Measurements from ENCODE around the gene UBE2Q2. TPM values are rescaled to one million over a fixed set of nuclear protein-coding genes. Genes with fewer than 3 reads are reported as not detected.
A peak's percentile ranks its signal among the peaks of the same experiment; 100 is the strongest.
"Not testable (repeated sequence)": the region's sequence is repeated elsewhere in the genome, so short reads cannot be mapped to it uniquely, and the experiment has no call there.

Gene UBE2Q2
- total and polyA plus RNA-seq, 7 donors = 9.3 to 32.2 (median 15.9) TPM

DNA sequence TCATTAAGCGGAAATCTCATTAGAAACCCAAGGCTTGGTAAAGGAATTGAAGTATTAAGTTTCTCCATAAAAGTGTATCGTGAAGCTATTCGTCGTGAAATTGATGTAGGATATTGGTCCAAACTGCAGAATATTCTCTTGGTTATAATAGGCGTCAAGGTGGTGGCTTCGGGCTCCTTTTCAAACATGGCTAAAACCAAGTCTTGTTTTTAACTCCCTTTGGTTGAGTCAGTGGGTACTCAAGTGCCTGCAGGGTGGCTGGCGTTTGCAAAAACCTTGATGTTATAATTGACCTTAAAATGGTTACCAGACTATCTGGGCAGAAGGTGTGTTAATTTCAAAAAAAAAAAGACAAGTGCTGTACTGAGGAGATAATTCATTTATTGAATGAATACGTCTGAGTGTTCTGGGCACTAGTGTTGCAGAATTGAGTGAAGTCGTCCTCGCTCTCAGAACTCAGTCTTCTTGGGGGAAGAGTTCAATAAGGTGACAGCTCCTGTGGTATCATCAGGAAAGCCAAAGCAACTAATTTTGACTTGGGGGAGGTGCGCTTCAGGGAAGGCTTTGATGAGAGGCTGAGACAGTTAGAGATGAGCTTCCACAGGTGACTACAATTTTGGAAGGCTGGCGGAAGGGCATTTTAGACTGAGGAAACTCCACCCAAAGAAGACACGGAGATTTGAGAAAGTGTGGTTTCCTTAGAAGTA lies 1.5 kb downstream of the UBE2Q2 start:
- DNase-seq = no peak
- Histone ChIP-seq H3K27ac (peak overlapping the region; percentile 82), H3K4me3 (peak overlapping the region; percentile 90), H3K9me3 (no peaks in the 10 kb centered on the region), H3K36me3 (ENCODE audit: insufficient read depth in 1 of 2, low read depth in 1 of 2) (no peaks in the 10 kb centered on the region), H3K27me3 (ENCODE audit: insufficient read depth in 3 of 3, low read length in 2 of 3) (no peaks in the 10 kb centered on the region), H3K4me1 (peaks cover 18% of the 10 kb centered on the region)
- WGBS, 3 donors = 40 to 56% (median 47%) methylated on average over 13 of the region's 13 CpGs
- intact Hi-C loops (cut with DNase I) = loop anchor here in 1 of 2 donors (5.0 kb wide), 1 partner anchor 58 kb away; the partner anchor contains the start of gene FBXO22
- TF ChIP-seq, protein P1, sequence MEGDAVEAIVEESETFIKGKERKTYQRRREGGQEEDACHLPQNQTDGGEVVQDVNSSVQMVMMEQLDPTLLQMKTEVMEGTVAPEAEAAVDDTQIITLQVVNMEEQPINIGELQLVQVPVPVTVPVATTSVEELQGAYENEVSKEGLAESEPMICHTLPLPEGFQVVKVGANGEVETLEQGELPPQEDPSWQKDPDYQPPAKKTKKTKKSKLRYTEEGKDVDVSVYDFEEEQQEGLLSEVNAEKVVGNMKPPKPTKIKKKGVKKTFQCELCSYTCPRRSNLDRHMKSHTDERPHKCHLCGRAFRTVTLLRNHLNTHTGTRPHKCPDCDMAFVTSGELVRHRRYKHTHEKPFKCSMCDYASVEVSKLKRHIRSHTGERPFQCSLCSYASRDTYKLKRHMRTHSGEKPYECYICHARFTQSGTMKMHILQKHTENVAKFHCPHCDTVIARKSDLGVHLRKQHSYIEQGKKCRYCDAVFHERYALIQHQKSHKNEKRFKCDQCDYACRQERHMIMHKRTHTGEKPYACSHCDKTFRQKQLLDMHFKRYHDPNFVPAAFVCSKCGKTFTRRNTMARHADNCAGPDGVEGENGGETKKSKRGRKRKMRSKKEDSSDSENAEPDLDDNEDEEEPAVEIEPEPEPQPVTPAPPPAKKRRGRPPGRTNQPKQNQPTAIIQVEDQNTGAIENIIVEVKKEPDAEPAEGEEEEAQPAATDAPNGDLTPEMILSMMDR (IDR thresholded peaks at IDR 0.05) = no peak
- ATAC-seq = no peak

DNA sequence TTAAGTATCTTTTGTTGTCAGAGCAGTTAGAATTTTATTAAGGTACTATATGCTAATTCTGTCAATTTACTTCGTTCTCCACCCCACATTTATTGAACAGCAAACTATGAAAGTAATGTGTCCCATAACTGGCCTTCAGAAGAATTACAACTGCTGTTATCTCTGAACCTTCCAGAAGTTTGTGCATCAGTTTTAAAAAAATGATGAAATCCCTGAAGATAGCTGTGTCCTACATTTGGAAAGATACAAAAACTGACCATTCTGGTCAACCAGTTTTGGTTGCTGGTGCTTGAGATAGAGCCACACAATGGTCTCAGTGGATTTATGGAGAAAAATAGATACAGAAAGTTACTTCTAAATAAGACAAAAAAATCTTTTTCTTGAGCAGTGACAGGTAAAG lies 5.9 kb downstream of the UBE2Q2 start:
- Histone ChIP-seq H3K4me3 (no peak overlapping the region), H3K9me3 (no peaks in the 10 kb centered on the region), H3K36me3 (ENCODE audit: insufficient read depth in 1 of 2, low read depth in 1 of 2) (no peaks in the 10 kb centered on the region), H3K4me1 (peaks cover 18% of the 10 kb centered on the region), H3K27me3 (ENCODE audit: insufficient read depth in 3 of 3, low read length in 2 of 3) (no peaks in the 10 kb centered on the region), H3K27ac (no peak overlapping the region)
- DNase-seq (no peak), ATAC-seq (no peak)
- 89 to 95% (median 93%) methylated on average over 1 of the region's 1 CpG for WGBS, 3 donors
- intact Hi-C loops (cut with DNase I) = no loop called here
- TF ChIP-seq, protein P1 (IDR thresholded peaks at IDR 0.05) = no peak

DNA sequence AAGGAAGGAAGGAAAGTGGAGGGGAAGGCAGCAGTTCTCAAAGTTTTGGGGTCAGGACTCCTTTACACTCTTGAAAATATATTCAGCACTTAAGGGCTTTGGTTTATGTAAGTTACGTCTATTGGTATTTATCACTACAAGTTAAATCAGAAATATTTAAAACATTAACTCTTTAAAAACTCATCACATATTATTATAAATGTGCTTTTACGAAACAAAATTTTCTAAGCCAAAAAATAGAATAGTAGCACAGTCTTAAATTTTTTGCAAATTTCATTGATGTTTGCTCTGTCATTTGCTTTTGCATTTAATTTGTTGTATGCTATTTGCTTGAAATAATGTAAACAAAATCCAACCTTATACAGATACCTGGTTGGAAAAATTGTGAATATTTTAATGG lies 7.5 kb downstream of the UBE2Q2 start:
- Histone ChIP-seq H3K27ac (no peak overlapping the region), H3K36me3 (ENCODE audit: insufficient read depth in 1 of 2, low read depth in 1 of 2) (peaks cover 0 to 15% of the 10 kb centered on the region in 2 donors), H3K9me3 (no peaks in the 10 kb centered on the region), H3K27me3 (ENCODE audit: insufficient read depth in 3 of 3, low read length in 2 of 3) (no peaks in the 10 kb centered on the region), H3K4me1 (peaks cover 4% of the 10 kb centered on the region), H3K4me3 (no peak overlapping the region)
- 96 to 100% (median 98%) methylated on average over 2 of the region's 2 CpGs for WGBS, 3 donors
- TF ChIP-seq, protein P1 (IDR thresholded peaks at IDR 0.05) = no peak
- ATAC-seq (no peak), DNase-seq (no peak)
- intact Hi-C loops (cut with DNase I) = no loop called here

DNA sequence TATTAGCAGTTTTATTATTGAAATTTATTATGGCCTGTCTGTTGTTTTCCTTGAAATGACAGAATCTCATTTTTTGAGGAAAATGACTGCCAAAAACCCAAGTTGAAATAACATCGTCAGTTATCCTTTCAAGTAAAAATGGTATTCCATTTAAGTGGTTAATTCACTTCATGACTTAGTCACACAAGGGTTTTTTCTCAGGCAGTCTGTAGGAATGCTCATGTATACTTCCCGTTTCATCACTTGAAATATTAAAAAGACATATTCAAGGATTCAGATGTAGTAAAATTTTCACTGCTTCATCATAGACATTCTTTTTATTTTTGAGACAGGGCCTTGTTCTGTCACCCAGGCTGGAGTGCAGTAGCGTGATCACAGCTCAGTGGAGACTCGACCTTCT lies 8.3 kb downstream of the UBE2Q2 start:
- DNase-seq; H3K4me3 ChIP-seq; H3K9me3 ChIP-seq; ATAC-seq; H3K27ac ChIP-seq; intact Hi-C loops (cut with DNase I); H3K27me3 ChIP-seq (ENCODE audit: insufficient read depth in 3 of 3, low read length in 2 of 3); H3K4me1 ChIP-seq: not testable (repeated sequence)
- peaks cover 0 to 18% of the 10 kb centered on the region in 2 donors for H3K36me3 ChIP-seq (ENCODE audit: insufficient read depth in 1 of 2, low read depth in 1 of 2)
- WGBS, 3 donors = 91 to 93% (median 92%) methylated on average over 4 of the region's 4 CpGs

DNA sequence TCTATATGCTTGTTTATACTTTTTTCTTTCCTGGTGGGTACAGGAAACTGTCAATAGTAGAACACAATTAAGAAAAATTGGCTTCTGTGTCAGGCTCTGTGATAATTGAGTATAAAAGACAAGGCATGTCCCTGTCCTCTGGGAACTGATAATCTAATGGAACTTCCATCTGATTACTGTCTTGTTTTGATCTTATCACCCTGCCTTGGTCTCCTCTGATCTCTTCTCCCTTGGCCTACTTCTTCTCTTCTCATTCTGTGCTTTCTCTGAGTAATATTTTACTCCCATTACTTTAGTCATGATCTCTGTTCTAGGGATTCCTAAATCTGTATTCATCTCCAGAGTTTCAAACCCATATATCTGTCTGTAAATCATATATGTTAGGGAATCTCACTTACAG lies 14.6 kb downstream of the UBE2Q2 start:
- ATAC-seq = no peak
- intact Hi-C loops (cut with DNase I) = no loop called here

More for the DNA sequence above, 14.6 kb downstream of the UBE2Q2 start:
- Histone ChIP-seq H3K9me3 (no peaks in the 10 kb centered on the region), H3K27ac (no peak overlapping the region), H3K4me3 (no peak overlapping the region), H3K36me3 (ENCODE audit: insufficient read depth in 1 of 2, low read depth in 1 of 2) (peaks cover 0 to 18% of the 10 kb centered on the region in 2 donors), H3K4me1 (peaks cover 6% of the 10 kb centered on the region), H3K27me3 (ENCODE audit: insufficient read depth in 3 of 3, low read length in 2 of 3) (no peaks in the 10 kb centered on the region)
- TF ChIP-seq, protein P1 (IDR thresholded peaks at IDR 0.05) = no peak
- DNase-seq = no peak
